Vagina (tissue), 2 donors: ENCODE results near the gene PPP1R9B. TPM values are rescaled to one million over a fixed set of nuclear protein-coding genes. Genes with fewer than 3 reads are reported as not detected.

ENCODE experiments used
- DNase-seq, 2 donors: peaks; one replicate each; pipeline ENCODE4 v3.0.0-alpha.2; 2017; ENCODE audit errors: extremely low spot score in 2 of 2
- H3K27ac ChIP-seq: fragments of 200-600 bp; sonication (generic); one replicate; pipeline ENCODE4 v1.5.1; 2019
- H3K27me3 ChIP-seq: fragments of 200-600 bp; sonication (generic); one replicate; pipeline ENCODE4 v1.5.1; 2019
- H3K36me3 ChIP-seq, 2 donors: fragments of 200-600 bp; sonication (generic); one replicate each; pipeline ENCODE4 v1.5.1; 2017 to 2019
- H3K4me1 ChIP-seq: fragments of 200-600 bp; sonication (generic); one replicate; pipeline ENCODE4 v1.5.1; 2019
- H3K4me3 ChIP-seq, 2 donors: fragments of 200-600 bp; sonication (generic); 1 replicate in 1 of 2; 2 replicates in 1 of 2; pipeline ENCODE4 v1.5.1; 2016 to 2019
- H3K9me3 ChIP-seq: fragments of 200-600 bp; sonication (generic); one replicate; pipeline ENCODE4 v1.5.1; 2019
- CTCF ChIP-seq, 3 experiments: fragments of 450-650 bp in 2 of 3; fragments of 200-600 bp in 1 of 3; sonication (generic) in 1 of 3; IDR thresholded peaks; one replicate each; pipeline ENCODE4 v1.5.1; 2017 to 2019; ENCODE audit warnings: antibody characterized with exemption in 3 of 3, mild to moderate bottlenecking in 2 of 3, moderate library complexity in 2 of 3
- POLR2A ChIP-seq, 2 donors: fragments of 450-650 bp; IDR thresholded peaks; one replicate each; pipeline ENCODE4 v1.6.1; 2017; ENCODE audit warnings: antibody characterized with exemption in 2 of 2, mild to moderate bottlenecking in 2 of 2, moderate library complexity in 2 of 2
- POLR2AphosphoS5 ChIP-seq, 2 donors: sonication (generic); formaldehyde crosslinking; IDR thresholded peaks; one replicate each; pipeline ENCODE4 v1.9.0; 2017; ENCODE audit warnings: antibody characterized with exemption in 2 of 2, mild to moderate bottlenecking in 2 of 2, low read depth in 1 of 2; ENCODE audit not compliant: insufficient read depth in 1 of 2
- intact Hi-C: fragments of 100-400 bp; cut with DNase I; formaldehyde crosslinking; loops from one replicate; pipeline ENCODE4 v1.15.1; 2023
- total RNA-seq: library from RNA; depleted of rRNA; stranded (reverse); fragments of >200 nt; gene quantifications from one replicate; pipeline ENCODE4 v1.2.3, GENCODE V29; 2016

PPP1R9B gene
- total RNA-seq, 1 donor from 2014 or later = 37.6 TPM

GRCh38 chr17:50171371-50172071, 21.0 kb upstream of the PPP1R9B start:
- H3K9me3 ChIP-seq = no peaks in the 10 kb centered on the region
- peaks cover 28% of the 10 kb centered on the region for H3K4me1 ChIP-seq
- DNase-seq = no peak
- no peaks in the 10 kb centered on the region for H3K36me3 ChIP-seq
- intact Hi-C loops = no loop called here
- H3K4me3 ChIP-seq = no peak overlapping the region
- peak overlapping the region; percentile 97 for H3K27ac ChIP-seq
- H3K27me3 ChIP-seq = no peaks in the 10 kb centered on the region
- TF ChIP-seq POLR2A (IDR thresholded peaks at IDR 0.05) = no peak

GRCh38 chr17:50170662-50171370, 20.3 kb upstream of the PPP1R9B start:
- Histone ChIP-seq H3K36me3 (no peaks in the 10 kb centered on the region), H3K4me1 (peaks cover 22% of the 10 kb centered on the region), H3K27ac (peak overlapping the region; percentile 97), H3K4me3 (no peak overlapping the region), H3K9me3 (no peaks in the 10 kb centered on the region), H3K27me3 (no peaks in the 10 kb centered on the region)
- TF ChIP-seq POLR2A (IDR thresholded peaks at IDR 0.05) = no peak
- no peak for TF ChIP-seq POLR2AphosphoS5 (IDR thresholded peaks at IDR 0.05; ENCODE audit: insufficient read depth in 1 of 2, low read depth in 1 of 2)
- TF ChIP-seq CTCF (IDR thresholded peaks at IDR 0.05) = no peak
- intact Hi-C loops = no loop called here
- DNase-seq = no peak

GRCh38 chr17:50169881-50170459, 19.5 kb upstream of the PPP1R9B start:
- H3K27me3 ChIP-seq = no peaks in the 10 kb centered on the region
- H3K4me3 ChIP-seq = no peak overlapping the region
- peaks cover 22% of the 10 kb centered on the region for H3K4me1 ChIP-seq
- H3K9me3 ChIP-seq = no peaks in the 10 kb centered on the region
- DNase-seq = no peak
- no peaks in the 10 kb centered on the region for H3K36me3 ChIP-seq
- intact Hi-C loops = no loop called here
- H3K27ac ChIP-seq = peak overlapping the region; percentile 46
- TF ChIP-seq CTCF (IDR thresholded peaks at IDR 0.05) = no peak
- no peak for TF ChIP-seq POLR2A (IDR thresholded peaks at IDR 0.05)
- TF ChIP-seq POLR2AphosphoS5 (IDR thresholded peaks at IDR 0.05; ENCODE audit: insufficient read depth in 1 of 2, low read depth in 1 of 2) = no peak

- intact Hi-C loops = no loop called here
These were observed 18.8 kb upstream of the PPP1R9B start for GRCh38 chr17:50169121-50169764.

More at GRCh38 chr17:50169121-50169764, 18.8 kb upstream of the PPP1R9B start:
- H3K36me3 ChIP-seq = no peaks in the 10 kb centered on the region
- no peaks in the 10 kb centered on the region for H3K9me3 ChIP-seq
- DNase-seq = no peak
- H3K4me3 ChIP-seq = no peak overlapping the region
- H3K27me3 ChIP-seq = no peaks in the 10 kb centered on the region
- H3K27ac ChIP-seq = peak overlapping the region; percentile 6
- peaks cover 22% of the 10 kb centered on the region for H3K4me1 ChIP-seq
- peak; percentile 66 to 98 (median 75) for TF ChIP-seq CTCF (IDR thresholded peaks at IDR 0.05)
- TF ChIP-seq POLR2AphosphoS5 (IDR thresholded peaks at IDR 0.05; ENCODE audit: insufficient read depth in 1 of 2, low read depth in 1 of 2) = no peak
